Lower leg skin (tissue), 4 donors: ENCODE results near the gene SERPINA9. TPM values are rescaled to one million over a fixed set of nuclear protein-coding genes. Genes with fewer than 3 reads are reported as not detected.

ENCODE experiments used
- DNase-seq, 2 donors: peaks; one replicate each; pipeline ENCODE4 v3.0.0-alpha.2; 2019; ENCODE audit warnings: low spot score in 2 of 2
- H3K4me3 ChIP-seq: fragments of 200-600 bp; sonication (generic); 2 replicates; pipeline ENCODE4 v1.5.1; 2017; ENCODE audit warnings: mild to moderate bottlenecking, low read depth; ENCODE audit not compliant: poor library complexity, severe bottlenecking
- CTCF ChIP-seq, 3 donors: fragments of 450-650 bp; IDR thresholded peaks; one replicate each; pipeline ENCODE4 v1.5.1; 2016; ENCODE audit warnings: antibody characterized with exemption in 3 of 3, mild to moderate bottlenecking in 3 of 3, moderate library complexity in 2 of 3
- POLR2A ChIP-seq, 2 donors: fragments of 450-650 bp; IDR thresholded peaks; one replicate each; pipeline ENCODE4 v1.6.1; 2016 to 2017; ENCODE audit warnings: antibody characterized with exemption in 2 of 2, mild to moderate bottlenecking in 1 of 2, moderate library complexity in 1 of 2
- WGBS, 2 donors: methylation state at CpG; one replicate each; pipeline ENCODE4 v1.1.5; 2018; 5-methylcytosine and 5-hydroxymethylcytosine counted together
- intact Hi-C: fragments of 100-400 bp; cut with DNase I; formaldehyde crosslinking; loops from one replicate; pipeline ENCODE4 v1.15.0; 2023; ENCODE audit warnings: low total_unique reads
- total RNA-seq, 4 donors: library from RNA; depleted of rRNA; stranded (reverse); fragments of >200 nt; gene quantifications; one replicate each; pipeline ENCODE4 v1.1.0, GENCODE V29; 2016

SERPINA9 gene
- total RNA-seq, 4 donors from 2014 or later, result 0.42 to 3.7 (median 1.5) TPM

- WGBS, 2 donors, result 81 to 82% methylated on average over 3 of the region's 3 CpGs
- intact Hi-C loops, result no loop called here
- peak in 1 of 2 donors; percentile 45 for DNase-seq
- no peak for TF ChIP-seq CTCF (IDR thresholded peaks at IDR 0.05)
- no peak for TF ChIP-seq POLR2A (IDR thresholded peaks at IDR 0.05)
- no peak overlapping the region for H3K4me3 ChIP-seq
Observed at GRCh38 chr14:94466706-94467370, 9.2 kb downstream of the SERPINA9 start.

GRCh38 chr14:94465042-94465441 lies 11.0 kb downstream of the SERPINA9 start:
- WGBS, 2 donors, result 84 to 86% methylated on average over 5 of the region's 5 CpGs
- intact Hi-C loops, result no loop called here
- TF ChIP-seq POLR2A (IDR thresholded peaks at IDR 0.05) (no peak), CTCF (IDR thresholded peaks at IDR 0.05) (no peak)
- peak in 1 of 2 donors; percentile 39 for DNase-seq
- no peak overlapping the region for H3K4me3 ChIP-seq

GRCh38 chr14:94464290-94464689 lies 11.7 kb downstream of the SERPINA9 start:
- 89 to 91% methylated on average over 5 of the region's 5 CpGs for WGBS, 2 donors
- TF ChIP-seq CTCF (IDR thresholded peaks at IDR 0.05), result no peak
- no peak for TF ChIP-seq POLR2A (IDR thresholded peaks at IDR 0.05)
- H3K4me3 ChIP-seq, result no peak overlapping the region
- intact Hi-C loops, result no loop called here
- peak in 1 of 2 donors; percentile 58 for DNase-seq

GRCh38 chr14:94462763-94463572 lies 13.0 kb downstream of the SERPINA9 start:
- H3K4me3 ChIP-seq, result no peak overlapping the region
- WGBS, 2 donors, result 86 to 91% methylated on average over 7 of the region's 7 CpGs
- intact Hi-C loops, result no loop called here
- peak in 1 of 2 donors; percentile 45 for DNase-seq
- TF ChIP-seq CTCF (IDR thresholded peaks at IDR 0.05), result no peak
- TF ChIP-seq POLR2A (IDR thresholded peaks at IDR 0.05), result no peak

GRCh38 chr14:94462219-94462551 lies 13.8 kb downstream of the SERPINA9 start:
- peak in 1 of 2 donors; percentile 54 for DNase-seq
- intact Hi-C loops, result no loop called here
- no peak overlapping the region for H3K4me3 ChIP-seq
- WGBS, 2 donors, result 92 to 93% methylated on average over 6 of the region's 6 CpGs
- no peak for TF ChIP-seq CTCF (IDR thresholded peaks at IDR 0.05)
- TF ChIP-seq POLR2A (IDR thresholded peaks at IDR 0.05), result no peak
